HG03520 (cell line): ENCODE measurements around the gene SMPD3.
A peak's percentile ranks its signal among the peaks of the same experiment; 100 is the strongest.

Experiments used
- ATAC-seq: cut with Tn5 transposase; IDR thresholded peaks from one replicate; pipeline ENCODE4 v1.9.1; 2021; ENCODE audit warnings: mild to moderate bottlenecking, moderate library complexity; ENCODE audit not compliant: unreplicated experiment

The SMPD3 gene

DNA sequence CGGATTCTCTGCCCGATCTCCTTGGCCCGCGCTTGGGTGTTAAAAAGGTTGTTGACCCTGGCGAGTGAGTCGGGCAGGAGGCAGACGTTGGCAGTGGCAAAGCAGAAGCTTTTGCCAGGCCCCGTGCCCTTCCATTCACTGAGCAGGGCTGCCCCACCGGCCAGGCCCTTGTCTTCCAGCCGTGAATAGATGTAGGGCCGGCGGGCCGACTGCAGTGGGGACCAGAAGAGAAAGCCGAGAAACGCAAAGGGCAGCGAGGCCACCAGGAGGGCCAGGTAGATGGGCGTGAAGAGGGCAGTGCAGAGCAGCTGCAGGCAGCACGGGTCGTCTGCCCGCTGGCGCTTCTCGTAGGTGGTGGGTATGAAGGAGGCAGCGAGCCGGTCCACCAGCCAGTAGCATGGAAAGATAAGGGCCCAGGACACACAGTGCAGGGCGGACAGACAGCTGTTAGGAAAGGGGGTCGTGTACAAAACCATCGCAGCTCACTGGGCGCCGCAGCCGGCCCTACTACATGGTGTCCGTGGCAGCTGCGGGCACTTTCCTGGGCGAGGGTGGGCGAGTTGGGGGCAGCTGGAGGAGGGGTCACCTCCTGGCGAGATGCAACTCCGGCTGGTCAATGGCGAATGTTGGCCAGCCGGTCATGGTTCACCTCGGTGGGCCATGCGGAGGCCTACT lies 76.5 kb downstream of the SMPD3 start:
- ATAC-seq: no peak

DNA sequence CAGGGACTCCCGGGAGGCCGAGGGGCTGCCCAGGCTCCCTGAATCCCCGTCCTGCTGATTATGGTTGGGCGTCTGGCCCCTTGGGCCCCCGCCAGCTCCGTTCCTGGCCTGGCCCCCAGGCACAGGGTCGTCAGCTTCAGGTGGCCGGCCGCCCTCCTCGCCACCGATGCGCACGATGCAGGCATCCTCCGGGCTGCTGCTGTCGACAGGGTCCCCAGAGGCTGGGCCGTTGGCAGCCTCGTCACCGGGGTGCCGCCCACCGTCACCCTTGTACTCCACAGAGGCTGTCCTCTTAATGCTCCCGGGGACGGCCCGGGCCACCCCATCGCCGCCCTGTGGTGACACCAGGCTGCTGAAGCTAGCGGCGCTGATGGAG lies 77.0 kb downstream of the SMPD3 start:
- ATAC-seq: no peak

DNA sequence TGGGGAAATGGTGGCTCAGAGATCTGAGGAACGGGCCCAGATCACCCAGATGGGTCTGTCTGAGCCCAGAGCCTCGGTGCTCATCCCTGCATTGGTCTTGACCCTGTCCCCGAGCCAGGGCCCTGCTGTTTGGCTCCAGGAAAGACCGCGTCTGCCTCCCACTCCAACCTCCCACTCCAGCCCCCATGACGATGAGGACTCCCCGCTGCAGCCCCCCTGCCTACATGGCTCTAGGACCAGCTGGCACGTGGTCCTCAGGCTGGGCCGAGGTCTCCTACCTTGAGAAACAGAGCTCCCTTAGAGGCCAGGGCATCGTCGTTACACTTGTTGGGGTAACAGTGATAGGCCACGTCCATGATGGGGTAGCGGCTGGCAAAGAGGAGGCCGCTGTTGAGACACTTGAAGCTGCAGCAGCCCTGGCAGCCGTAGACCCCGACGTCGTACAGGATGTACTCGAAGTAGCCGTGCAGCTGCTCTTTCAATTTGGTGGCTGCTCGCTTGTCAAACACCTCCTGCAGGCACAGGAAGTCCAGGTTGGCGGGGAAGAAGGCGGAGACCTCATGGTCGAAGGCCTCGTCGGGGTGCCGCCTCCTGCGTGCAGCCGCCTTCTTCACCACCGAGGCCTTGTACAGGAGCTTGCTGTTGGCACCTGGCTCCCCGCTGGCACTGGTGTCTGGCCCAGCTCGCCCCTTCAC lies 77.6 kb downstream of the SMPD3 start:
- no peak for ATAC-seq

GRCh38 chr16:68369697-68370580 lies 78.4 kb downstream of the SMPD3 start:
- peak; percentile 40 for ATAC-seq

GRCh38 chr16:68369168-68369567 lies 79.1 kb downstream of the SMPD3 start:
- ATAC-seq: no peak

DNA sequence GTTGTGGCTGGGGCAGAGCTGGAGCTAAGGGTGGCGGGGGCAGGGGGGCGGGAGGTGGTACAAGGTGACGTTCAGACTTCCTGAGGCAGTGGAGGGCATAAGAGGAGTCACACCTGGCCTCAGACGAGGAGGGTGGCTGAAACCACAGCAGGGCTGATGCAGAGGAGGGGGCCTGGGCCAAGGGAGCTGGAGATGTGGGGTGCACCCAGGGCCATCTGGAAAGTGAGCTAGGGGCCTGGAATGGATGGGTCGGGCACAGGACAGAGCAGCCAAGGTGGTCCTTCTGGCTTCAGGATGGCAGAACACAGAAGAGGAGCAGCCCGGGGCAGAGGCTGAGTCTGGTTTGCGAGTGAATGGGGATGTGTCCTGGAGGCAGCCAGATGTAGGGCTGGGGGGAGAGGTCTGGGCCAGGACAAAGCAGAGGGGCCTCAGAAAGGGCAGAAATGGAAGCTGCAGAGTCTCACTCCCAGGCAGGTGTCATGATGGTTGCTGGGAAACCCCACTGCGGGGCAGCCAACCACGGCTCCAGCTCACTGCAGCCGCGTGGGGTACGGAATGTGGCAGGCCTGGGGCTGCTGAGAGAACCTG lies 79.9 kb downstream of the SMPD3 start:
- no peak for ATAC-seq

DNA sequence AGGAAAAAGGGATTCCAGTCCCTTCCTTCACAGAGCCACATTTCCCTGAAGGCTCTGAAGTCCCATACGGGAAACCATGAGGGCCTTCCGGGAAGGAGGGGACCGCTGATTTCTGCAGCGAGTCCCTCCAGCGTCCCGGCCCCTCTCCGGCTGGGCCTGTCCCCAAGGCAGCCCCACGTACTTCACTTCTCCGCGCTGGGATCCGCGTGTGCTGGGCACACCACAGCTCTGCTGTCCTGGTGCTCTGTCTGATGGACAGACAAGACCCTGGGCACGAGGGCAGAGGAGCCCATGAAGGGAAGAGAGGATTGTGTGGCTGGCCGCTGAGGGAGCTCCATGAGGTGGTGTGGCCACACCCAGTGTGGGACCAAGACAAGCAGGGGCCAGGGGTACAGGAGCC lies 80.4 kb downstream of the SMPD3 start:
- no peak for ATAC-seq

- ATAC-seq: no peak
Observed at GRCh38 chr16:68367440-68367839, 80.9 kb downstream of the SMPD3 start.

- ATAC-seq: no peak
Observed at GRCh38 chr16:68367030-68367429, 81.3 kb downstream of the SMPD3 start.

GRCh38 chr16:68366062-68366461 lies 82.2 kb downstream of the SMPD3 start:
- ATAC-seq: no peak

- ATAC-seq: no peak
Observed at GRCh38 chr16:68365167-68365817, 83.0 kb downstream of the SMPD3 start.

DNA sequence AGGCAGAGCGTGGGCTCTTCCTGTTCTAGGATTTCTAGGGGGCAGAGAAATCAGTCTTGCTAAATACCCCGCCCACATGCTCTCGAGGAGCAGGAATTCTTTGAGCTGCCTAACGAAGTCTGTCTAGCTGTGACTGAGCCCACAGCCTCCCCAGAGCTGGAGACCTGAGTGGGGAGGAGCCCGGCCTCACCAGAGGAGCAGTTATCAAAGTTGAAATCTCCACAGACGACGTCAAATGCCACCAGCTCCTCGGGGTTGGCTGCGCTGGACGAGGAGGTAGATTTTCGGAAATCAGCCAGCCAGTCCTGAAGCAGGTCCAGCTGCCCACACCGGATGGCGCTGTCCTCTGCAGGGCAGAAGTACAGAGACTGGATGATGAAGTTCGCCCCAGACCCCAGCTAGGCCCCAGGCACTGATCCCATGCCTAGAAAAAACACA lies 83.7 kb downstream of the SMPD3 start:
- no peak for ATAC-seq

DNA sequence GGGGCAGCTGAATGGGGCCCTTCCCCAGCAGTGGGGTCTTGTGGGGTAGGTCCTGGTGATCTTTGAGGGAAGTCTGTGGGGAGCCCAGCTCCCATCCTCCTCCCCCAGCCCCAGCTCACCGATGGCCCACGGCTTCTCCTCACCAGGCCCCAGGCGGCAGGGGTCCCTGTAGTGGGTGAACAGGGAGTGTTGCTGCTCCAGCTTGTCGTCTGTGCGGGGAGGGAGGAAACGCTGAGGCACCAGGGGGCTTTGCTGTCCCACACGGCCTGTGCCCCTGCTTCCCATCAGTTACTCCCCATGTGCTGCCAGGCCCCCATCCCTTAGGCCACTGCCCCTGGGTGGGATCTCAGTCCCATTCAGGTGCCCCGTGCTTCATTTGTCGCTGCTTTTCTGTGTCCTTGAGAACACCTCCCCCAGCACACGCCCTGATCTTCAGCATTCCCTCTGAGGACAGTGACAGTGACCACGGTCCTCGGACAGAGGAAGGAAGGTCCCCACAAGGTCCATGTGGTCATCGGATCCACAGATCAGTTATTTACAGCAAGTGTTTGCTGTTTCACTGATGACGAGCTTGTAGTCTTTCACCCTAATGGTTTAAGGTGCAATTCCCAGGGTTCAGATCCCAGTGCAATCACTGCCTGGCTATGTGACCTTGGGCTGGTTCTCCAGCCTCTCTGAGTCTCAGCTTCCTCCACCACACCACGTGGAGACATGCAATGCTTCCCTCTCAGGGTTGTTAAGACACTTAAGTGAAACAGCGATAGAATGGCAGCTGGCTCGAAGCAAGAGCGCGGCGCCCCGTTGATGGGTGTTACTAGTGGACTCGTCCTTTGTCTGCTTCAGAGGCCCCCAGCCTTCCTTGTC lies 84.4 kb downstream of the SMPD3 start:
- ATAC-seq: no peak

DNA sequence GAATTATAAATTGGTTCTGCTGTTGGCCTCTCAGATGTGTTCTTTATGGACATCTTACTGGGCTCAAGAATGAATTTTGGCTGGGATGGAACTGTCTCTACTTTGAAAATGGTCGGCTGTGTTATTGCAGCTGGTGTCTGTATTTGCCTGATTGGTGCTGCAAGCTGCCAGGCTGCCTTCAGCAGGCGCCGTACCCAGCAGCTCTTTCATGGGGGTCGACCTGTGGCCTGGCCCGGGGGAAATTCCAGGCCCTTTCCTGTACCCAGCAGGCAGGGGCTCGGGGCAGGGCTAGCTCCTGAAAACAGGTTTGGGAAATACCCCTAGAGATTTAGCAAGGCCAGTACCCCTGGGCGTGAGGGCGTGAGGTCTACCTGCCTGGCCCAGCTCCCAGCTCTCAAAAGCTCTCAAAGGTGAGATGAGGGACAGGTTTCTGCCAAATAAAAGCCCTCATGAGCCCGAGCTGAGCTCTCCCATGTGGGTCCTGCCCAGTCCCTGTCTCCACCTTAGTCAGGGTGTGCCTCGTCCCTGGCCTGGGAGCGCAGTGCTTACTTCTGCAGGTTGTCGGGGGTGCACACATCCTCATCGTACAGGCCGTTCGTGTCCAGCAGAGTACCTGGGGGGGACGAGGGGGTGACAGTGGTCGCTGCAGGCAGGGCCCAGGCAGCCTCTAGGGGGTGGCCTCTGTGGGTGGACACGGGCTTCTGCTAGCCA lies 85.2 kb downstream of the SMPD3 start:
- ATAC-seq: no peak

- ATAC-seq: no peak
Observed at GRCh38 chr16:68362262-68362913, 85.9 kb downstream of the SMPD3 start.

DNA sequence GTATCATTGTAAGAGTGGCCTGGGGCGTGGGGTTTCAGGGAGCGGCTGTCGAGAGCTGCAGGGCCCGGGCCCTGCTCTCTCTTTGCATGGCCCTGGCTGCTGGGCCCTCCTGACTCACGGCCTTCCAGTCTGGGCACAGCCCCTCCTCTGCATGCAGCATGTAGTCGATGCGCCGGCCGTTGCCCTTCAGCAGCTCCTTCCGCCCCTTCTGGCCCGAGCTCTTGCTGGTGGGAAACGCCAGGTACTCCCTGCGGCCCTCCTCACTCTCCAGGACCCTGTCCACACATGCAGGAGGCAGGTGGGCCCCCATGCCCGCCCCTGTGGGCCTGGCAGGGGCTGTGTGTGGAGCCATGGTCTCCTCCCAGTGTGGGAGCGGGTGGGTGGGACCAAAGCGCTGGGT lies 86.8 kb downstream of the SMPD3 start:
- no peak for ATAC-seq

GRCh38 chr16:68360956-68361355 lies 87.4 kb downstream of the SMPD3 start:
- no peak for ATAC-seq

DNA sequence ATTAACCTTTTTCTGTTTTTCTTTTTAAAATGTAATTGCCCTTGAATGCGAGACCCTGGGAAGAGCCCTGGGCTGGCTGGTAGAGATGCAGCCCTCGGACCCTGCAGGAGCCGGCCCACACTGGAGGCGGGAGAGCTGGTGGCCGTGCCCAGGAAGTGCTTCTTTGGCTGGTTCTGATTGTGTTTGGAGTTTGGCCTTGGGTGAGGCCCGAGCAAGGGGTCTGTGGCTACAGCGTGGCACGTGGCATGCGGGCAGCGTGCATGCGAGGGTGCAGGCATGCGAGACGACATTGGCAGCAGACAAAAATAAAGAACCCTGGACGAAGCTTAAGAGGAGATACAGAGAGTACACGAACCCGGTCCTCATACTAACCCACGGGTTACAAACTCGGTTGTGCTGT lies 87.8 kb downstream of the SMPD3 start:
- no peak for ATAC-seq
